Stimulated activated CD4-positive, alpha-beta T cell treated with anti-CD3 and anti-CD28 coated beads, Interleukin-1b, Interleukin-23, amount 100 ng/mL, for 1 hour (primary cell): ENCODE results near the gene PASD1.
"Not testable (repeated sequence)": the region's sequence is repeated elsewhere in the genome, so short reads cannot be mapped to it uniquely, and the experiment has no call there.

Experiments
- DNase-seq, 2 donors: peaks; one replicate each; pipeline ENCODE4 v3.0.0-alpha.2; 2020; ENCODE audit warnings: low read depth in 2 of 2

PASD1 gene

GRCh38 chrX:151621422-151621821 is 57.9 kb downstream of the PASD1 start:
- no peak for DNase-seq

- DNase-seq = no peak
Observed at GRCh38 chrX:151624677-151625076, 61.2 kb downstream of the PASD1 start.

GRCh38 chrX:151631822-151632221 is 68.3 kb downstream of the PASD1 start:
- DNase-seq = no peak

- no peak for DNase-seq
Observed at GRCh38 chrX:151633157-151633556, 69.7 kb downstream of the PASD1 start.

GRCh38 chrX:151634937-151635336 is 71.5 kb downstream of the PASD1 start:
- DNase-seq = no peak

GRCh38 chrX:151641564-151641963 is 78.1 kb downstream of the PASD1 start:
- DNase-seq = no peak

GRCh38 chrX:151675121-151675746 is 111.8 kb downstream of the PASD1 start:
- DNase-seq = no peak

GRCh38 chrX:151676196-151676595 is 112.7 kb downstream of the PASD1 start:
- no peak for DNase-seq

GRCh38 chrX:151679798-151680402 is 116.4 kb downstream of the PASD1 start:
- no peak for DNase-seq

GRCh38 chrX:151680805-151681204 is 117.3 kb downstream of the PASD1 start:
- peak; percentile 3 to 29 for DNase-seq

- no peak for DNase-seq
Observed at GRCh38 chrX:151687635-151688034, 124.2 kb downstream of the PASD1 start.

- DNase-seq = no peak
Observed at GRCh38 chrX:151688695-151689094, 125.2 kb downstream of the PASD1 start.

- no peak for DNase-seq
Observed at GRCh38 chrX:151692825-151693224, 129.3 kb downstream of the PASD1 start.

- DNase-seq = no peak
Observed at GRCh38 chrX:151694121-151694520, 130.6 kb downstream of the PASD1 start.

GRCh38 chrX:151694661-151695582 is 131.4 kb downstream of the PASD1 start, which contains the start of gene PRRG3:
TSS of gene PRRG3 (plus strand) at chrX:151695458. CDS start at chrX:151698815, 3,357 bp downstream.
- DNase-seq = no peak

- no peak for DNase-seq
Observed at GRCh38 chrX:151695583-151696340, 132.3 kb downstream of the PASD1 start.

GRCh38 chrX:151697082-151697481 is 133.6 kb downstream of the PASD1 start:
- DNase-seq = not testable (repeated sequence)

- no peak for DNase-seq
Observed at GRCh38 chrX:151697522-151697921, 134.0 kb downstream of the PASD1 start.

GRCh38 chrX:151698485-151698884 is 135.0 kb downstream of the PASD1 start:
- no peak for DNase-seq

- DNase-seq = no peak
Observed at GRCh38 chrX:151699746-151700145, 136.3 kb downstream of the PASD1 start.

GRCh38 chrX:151700581-151700980 is 137.1 kb downstream of the PASD1 start:
- no peak for DNase-seq

GRCh38 chrX:151701071-151701470 is 137.6 kb downstream of the PASD1 start:
- DNase-seq = no peak
